ENCODE measurements around the gene ZNF341.
"Not testable (repeated sequence)": the region's sequence is repeated elsewhere in the genome, so short reads cannot be mapped to it uniquely, and the experiment has no call there.

The ZNF341 gene

GRCh38 chr20:33727806-33728205, 4.0 kb upstream of the ZNF341 start:
- FAIRE-seq, result no peak

GRCh38 chr20:33728463-33728862, 3.3 kb upstream of the ZNF341 start:
- FAIRE-seq (no peak), DNase-seq (ENCODE audit: insufficient read length, low spot score) (no peak)

More at GRCh38 chr20:33727806-33728205, 4.0 kb upstream of the ZNF341 start:
- no peak for DNase-seq (ENCODE audit: insufficient read length, low spot score)

- no peak for FAIRE-seq
- no peak for DNase-seq (ENCODE audit: insufficient read length, low spot score)
Observed at GRCh38 chr20:33729101-33729500, 2.7 kb upstream of the ZNF341 start.

- DNase-seq (ENCODE audit: insufficient read length, low spot score), result no peak
- FAIRE-seq, result no peak
Observed at GRCh38 chr20:33730946-33731692, 677 bp upstream of the ZNF341 start.

GRCh38 chr20:33732166-33732970, 572 bp downstream of the ZNF341 start:
- DNase-seq (ENCODE audit: insufficient read length, low spot score), result peak; percentile 57
- FAIRE-seq, result no peak

GRCh38 chr20:33733654-33734576, 2.1 kb downstream of the ZNF341 start:
- DNase-seq (ENCODE audit: insufficient read length, low spot score) (peak; percentile 13), FAIRE-seq (peak; percentile 56)

- no peak for FAIRE-seq
- no peak for DNase-seq (ENCODE audit: insufficient read length, low spot score)
Observed at GRCh38 chr20:33736962-33737361, 5.2 kb downstream of the ZNF341 start.

GRCh38 chr20:33739493-33739892, 7.7 kb downstream of the ZNF341 start:
- no peak for FAIRE-seq
- no peak for DNase-seq (ENCODE audit: insufficient read length, low spot score)

- FAIRE-seq (no peak), DNase-seq (ENCODE audit: insufficient read length, low spot score) (no peak)
Observed at GRCh38 chr20:33740189-33740588, 8.4 kb downstream of the ZNF341 start.

GRCh38 chr20:33744181-33744580, 12.4 kb downstream of the ZNF341 start:
- no peak for DNase-seq (ENCODE audit: insufficient read length, low spot score)
- FAIRE-seq, result no peak

GRCh38 chr20:33744773-33745385, 13.1 kb downstream of the ZNF341 start:
- FAIRE-seq (no peak), DNase-seq (ENCODE audit: insufficient read length, low spot score) (no peak)

GRCh38 chr20:33746325-33746998, 14.7 kb downstream of the ZNF341 start:
- no peak for FAIRE-seq

GRCh38 chr20:33751775-33752174, 20.0 kb downstream of the ZNF341 start:
- DNase-seq (ENCODE audit: insufficient read length, low spot score) (no peak), FAIRE-seq (no peak)

More at GRCh38 chr20:33746325-33746998, 14.7 kb downstream of the ZNF341 start:
- DNase-seq (ENCODE audit: insufficient read length, low spot score), result no peak

GRCh38 chr20:33753143-33753542, 21.3 kb downstream of the ZNF341 start:
- no peak for FAIRE-seq
- no peak for DNase-seq (ENCODE audit: insufficient read length, low spot score)

GRCh38 chr20:33753763-33754162, 22.0 kb downstream of the ZNF341 start:
- DNase-seq (ENCODE audit: insufficient read length, low spot score) (no peak), FAIRE-seq (no peak)

- not testable (repeated sequence) for DNase-seq (ENCODE audit: insufficient read length, low spot score); FAIRE-seq
Observed at GRCh38 chr20:33755936-33756490, 24.2 kb downstream of the ZNF341 start.

GRCh38 chr20:33757046-33757445, 25.2 kb downstream of the ZNF341 start:
- DNase-seq (ENCODE audit: insufficient read length, low spot score) (no peak), FAIRE-seq (no peak)

GRCh38 chr20:33757458-33757857, 25.7 kb downstream of the ZNF341 start:
- no peak for FAIRE-seq

GRCh38 chr20:33761698-33762250, 30.0 kb downstream of the ZNF341 start:
- FAIRE-seq (no peak), DNase-seq (ENCODE audit: insufficient read length, low spot score) (no peak)

More at GRCh38 chr20:33757458-33757857, 25.7 kb downstream of the ZNF341 start:
- DNase-seq (ENCODE audit: insufficient read length, low spot score), result no peak
